B cell (primary cell): Measurements from ENCODE around the gene PCGF2. TPM values are rescaled to one million over a fixed set of nuclear protein-coding genes. Genes with fewer than 3 reads are reported as not detected.

Source experiments
- ATAC-seq: fragments of 200-7000 bp; cut with Tn5 transposase; one replicate; pipeline ENCODE4 v1.10.0; 2021; ENCODE audit warnings: low read depth, mild to moderate bottlenecking, moderate number of reproducible peaks, moderate library complexity
- CTCF ChIA-PET: fragments of 350-600 bp; sonication (Branson Sonifier 250); formaldehyde crosslinking; loops from one replicate; lab custom pipeline; 2021; ENCODE audit warnings: antibody characterized with exemption, inconsistent platforms; lab: Charles Lee
- POLR2A ChIA-PET: fragments of 350-600 bp; sonication (Branson Sonifier 250); formaldehyde crosslinking; loops from one replicate; lab custom pipeline; 2021; ENCODE audit warnings: antibody characterized with exemption; lab: Charles Lee
- DNase-seq: peaks from one replicate; pipeline ENCODE4 v3.0.0; 2013
- H2AFZ ChIP-seq: 2 replicates; pipeline ENCODE4 v1.6.1; 2012; ENCODE audit warnings: mild to moderate bottlenecking, low read depth, low read length; ENCODE audit not compliant: insufficient read depth, poor library complexity, severe bottlenecking
- H3K27ac ChIP-seq, 2 donors: 1 replicate in 1 of 2; 2 replicates in 1 of 2; pipeline ENCODE4 v1.5.1; 2012 to 2013; ENCODE audit warnings: low read length in 2 of 2, mild to moderate bottlenecking in 2 of 2, moderate library complexity in 1 of 2
- H3K27me3 ChIP-seq, 4 experiments: fragments of 200-600 bp in 1 of 4; sonication (generic) in 1 of 4; replicated peaks in 1 of 4; 1 replicate in 2 of 4; 2 replicates in 2 of 4; pipeline versions ENCODE4 v1.6.1 to v1.7.0; 2013 to 2016; ENCODE audit warnings: low read length in 3 of 4, mild to moderate bottlenecking in 2 of 4, mixed read lengths in 1 of 4, moderate library complexity in 1 of 4; ENCODE audit not compliant: insufficient read depth in 4 of 4, control insufficient read depth in 3 of 4; ENCODE audit errors: control extremely low read depth in 1 of 4
- H3K36me3 ChIP-seq, 2 experiments: replicated peaks in 1 of 2; 1 replicate in 1 of 2; 2 replicates in 1 of 2; pipeline versions ENCODE4 v1.6.1 to v1.7.1; 2013; ENCODE audit warnings: low read length in 1 of 2; ENCODE audit not compliant: insufficient read depth in 2 of 2, control insufficient read depth in 1 of 2; ENCODE audit errors: control extremely low read depth in 1 of 2, extremely low read depth in 1 of 2
- H3K4me1 ChIP-seq, 2 donors: fragments of 200-600 bp in 1 of 2; sonication (generic) in 1 of 2; 1 replicate in 1 of 2; 2 replicates in 1 of 2; pipeline versions ENCODE4 v1.5.1 to v1.6.1; 2013 to 2017; ENCODE audit warnings: low read length in 2 of 2; ENCODE audit not compliant: control insufficient read depth in 2 of 2, insufficient read depth in 2 of 2
- H3K4me2 ChIP-seq: replicated peaks from 2 replicates; pipeline ENCODE3; 2012; ENCODE audit warnings: mild to moderate bottlenecking, low read depth, low read length; ENCODE audit not compliant: poor library complexity, severe bottlenecking
- H3K4me3 ChIP-seq, 5 experiments: fragments of 200-600 bp in 1 of 5; sonication (generic) in 1 of 5; 1 replicate in 3 of 5; 2 replicates in 2 of 5; pipeline versions ENCODE4 v1.5.1 to v1.7.0; 2011 to 2016; ENCODE audit warnings: low read length in 4 of 5, mild to moderate bottlenecking in 4 of 5, low read depth in 2 of 5, control low read depth in 1 of 5, moderate library complexity in 1 of 5; ENCODE audit not compliant: insufficient read depth in 1 of 5; ENCODE audit errors: control extremely low read depth in 1 of 5, extremely low read depth in 1 of 5
- H3K79me2 ChIP-seq: fragments of 200-600 bp; sonication (generic); one replicate; pipeline ENCODE4 v1.6.0; 2016; ENCODE audit warnings: low read length; ENCODE audit not compliant: control insufficient read depth, insufficient read depth
- H3K9ac ChIP-seq: fragments of 200-600 bp; sonication (generic); 2 replicates; pipeline ENCODE4 v1.6.1; 2017; ENCODE audit warnings: mild to moderate bottlenecking, low read length, moderate library complexity
- H3K9me3 ChIP-seq, 3 donors: one replicate each; pipeline versions ENCODE4 v1.6.1 to v1.7.1; 2013; ENCODE audit warnings: low read length in 2 of 3; ENCODE audit not compliant: control insufficient read depth in 2 of 3, insufficient read depth in 1 of 3; ENCODE audit errors: control extremely low read depth in 1 of 3
- H4K20me1 ChIP-seq: 2 replicates; pipeline ENCODE4 v1.6.0; 2012; ENCODE audit warnings: mild to moderate bottlenecking, low read length; ENCODE audit not compliant: insufficient read depth, control insufficient read depth, poor library complexity, severe bottlenecking
- H3K27ac Mint-ChIP-seq: one replicate; pipeline ENCODE4 v1.8.0; 2021; ENCODE audit warnings: mixed read lengths
- H3K27me3 Mint-ChIP-seq: one replicate; pipeline ENCODE4 v1.8.0; 2021; ENCODE audit warnings: mixed read lengths
- H3K4me1 Mint-ChIP-seq: one replicate; pipeline ENCODE4 v1.8.0; 2021; ENCODE audit warnings: mixed read lengths
- H3K4me3 Mint-ChIP-seq: one replicate; pipeline ENCODE4 v1.8.0; 2021; ENCODE audit warnings: mixed read lengths
- H3K9me3 Mint-ChIP-seq: one replicate; pipeline ENCODE4 v1.8.0; 2022; ENCODE audit warnings: mixed read lengths; ENCODE audit not compliant: insufficient read depth
- CTCF ChIP-seq: fragments of 200-600 bp; IDR thresholded peaks from one replicate; pipeline ENCODE4 v1.8.0; 2022; ENCODE audit warnings: antibody characterized with exemption, mild to moderate bottlenecking
- EZH2 ChIP-seq: IDR thresholded peaks from 2 replicates; pipeline ENCODE4 v1.6.1; 2012; ENCODE audit warnings: borderline replicate concordance, low read depth, mild to moderate bottlenecking, moderate library complexity, low read length; ENCODE audit not compliant: insufficient read depth, poor library complexity, severe bottlenecking
- WGBS: methylation state at CpG from one replicate; pipeline ENCODE4 v1.1.5; 2013; ENCODE audit warnings: missing lambda C conversion rate; ENCODE audit not compliant: insufficient coverage; 5-methylcytosine and 5-hydroxymethylcytosine counted together
- intact Hi-C: fragments of 100-400 bp; cut with micrococcal nuclease; formaldehyde crosslinking; loops from one replicate; pipeline ENCODE4 v1.10.0; 2022
- polyA plus RNA-seq: library from polyadenylated mRNA; depleted of rRNA; stranded (reverse); fragments of >200 nt; gene quantifications from 2 replicates; pipeline ENCODE4 v1.2.3, GENCODE V29; 2012
- total RNA-seq, 2 donors: library from RNA; stranded (reverse); fragments of 120-200 nt in 1 of 2; gene quantifications; 1 replicate in 1 of 2; 2 replicates in 1 of 2; pipeline versions ENCODE4 v1.2.3 to v1.2.4, GENCODE V29; 2013 to 2022

The PCGF2 gene
- total and polyA plus RNA-seq, 2 donors (not counting 1 experiment from before 2014, with no cell fraction given): 0.04 TPM; not detected in 1

GRCh38 chr17:38704606-38705522 lies 43.3 kb downstream of the PCGF2 start, which contains the start of gene MLLT6:
MLLT6 (plus strand) TSS chr17:38705273; CDS start chr17:38705633, 360 bp downstream.
- CTCF ChIA-PET: interaction anchor here (1.0 to 3.8 kb wide), 8 partner anchors 19 to 449 kb away, joined by 3 to 32 read pairs (median 4); no protein-coding TSS in a partner anchor
- H3K79me2 ChIP-seq: peaks cover 26% of the 10 kb centered on the region
- intact Hi-C loops: loop anchor here (1.0 kb wide), 1 partner anchor 25 kb away; the partner anchor contains the start of gene CISD3

More at GRCh38 chr17:38704606-38705522, 43.3 kb downstream of the PCGF2 start, which contains the start of gene MLLT6:
- Mint-ChIP-seq H3K4me1 (peaks cover 57% of the 10 kb centered on the region), H3K9me3 (no peaks in the 10 kb centered on the region), H3K4me3 (peak within 1 kb of the TSS; percentile 99), H3K27ac (peak within 1 kb of the TSS; percentile 99), H3K27me3 (no peaks in the 10 kb centered on the region)
- peaks cover 0 to 24% of the 10 kb centered on the region in 2 experiments for H3K36me3 ChIP-seq
- H3K4me3 ChIP-seq: peak within 1 kb of the TSS; percentile 76 to 95 (median 93)
- no peak for TF ChIP-seq CTCF
- no peak for TF ChIP-seq EZH2
- DNase-seq (peak; percentile 90), ATAC-seq (peak; percentile 42)
- H3K27me3 ChIP-seq: no peaks in the 10 kb centered on the region
- H3K9ac ChIP-seq: peak within 1 kb of the TSS; percentile 94
- H3K27ac ChIP-seq: peak within 1 kb of the TSS; percentile 91 to 97
- H3K9me3 ChIP-seq: no peaks in the 10 kb centered on the region
- H2AFZ ChIP-seq: peak within 1 kb of the TSS; percentile 91
- peak within 1 kb of the TSS; percentile 98 for H3K4me2 ChIP-seq
- H4K20me1 ChIP-seq: peaks cover 40% of the 10 kb centered on the region
- POLR2A ChIA-PET: interaction anchor here (0.6 to 3.7 kb wide), 10 partner anchors 19 to 464 kb away, joined by 3 to 15 read pairs (median 4); partner anchors contain the start of genes LASP1, PSMB3 and RPL23
- WGBS: under 1% methylated on average over 74 of the region's 100 CpGs
- H3K4me1 ChIP-seq: peaks cover 20 to 56% of the 10 kb centered on the region in 2 donors
